HL-60/S4 treated with phorbol 12-myristate 13-acetate at 8.2 ng/mL for 4 days and 3 days (cell line): ENCODE results near the gene SLX9.
"Not testable (repeated sequence)": the region's sequence is repeated elsewhere in the genome, so short reads cannot be mapped to it uniquely, and the experiment has no call there.

Source experiments
- in situ Hi-C: fragments of 300-500 bp; cut with MboI; formaldehyde crosslinking; loops from 2 replicates; pipeline ENCODE4 v1.15.0; 2022; ENCODE audit warnings: low sequenced_read_pairs

Gene SLX9

GRCh38 chr21:44928500-44929241 is 11.2 kb upstream of the SLX9 start:
- in situ Hi-C loops, result not testable (repeated sequence)

GRCh38 chr21:44929242-44929798 is 10.5 kb upstream of the SLX9 start:
- in situ Hi-C loops, result no loop called here

GRCh38 chr21:44929799-44930542 is 9.9 kb upstream of the SLX9 start:
- in situ Hi-C loops, result no loop called here

GRCh38 chr21:44930543-44930981 is 9.3 kb upstream of the SLX9 start:
- in situ Hi-C loops, result no loop called here

- in situ Hi-C loops, result no loop called here
Measured at GRCh38 chr21:44931137-44931500, 8.7 kb upstream of the SLX9 start.

- in situ Hi-C loops, result no loop called here
Measured at GRCh38 chr21:44931501-44932407, 8.1 kb upstream of the SLX9 start.

GRCh38 chr21:44932408-44933181 is 7.2 kb upstream of the SLX9 start:
- in situ Hi-C loops, result no loop called here

GRCh38 chr21:44933199-44933917 is 6.5 kb upstream of the SLX9 start:
- in situ Hi-C loops, result no loop called here

- in situ Hi-C loops, result no loop called here
Measured at GRCh38 chr21:44933918-44934260, 5.9 kb upstream of the SLX9 start.

GRCh38 chr21:44934276-44934675 is 5.6 kb upstream of the SLX9 start:
- in situ Hi-C loops, result no loop called here

GRCh38 chr21:44934797-44935532 is 4.9 kb upstream of the SLX9 start:
- in situ Hi-C loops, result no loop called here

GRCh38 chr21:44935533-44935927 is 4.3 kb upstream of the SLX9 start:
- in situ Hi-C loops, result no loop called here

GRCh38 chr21:44938772-44939531 is 877 bp upstream of the SLX9 start:
- in situ Hi-C loops, result no loop called here

GRCh38 chr21:44940116-44940631 is 345 bp downstream of the SLX9 start:
- in situ Hi-C loops, result no loop called here

- in situ Hi-C loops, result no loop called here
Measured at GRCh38 chr21:44941567-44941966, 1.7 kb downstream of the SLX9 start.

GRCh38 chr21:44942566-44942965 is 2.7 kb downstream of the SLX9 start:
- in situ Hi-C loops, result no loop called here

- in situ Hi-C loops, result no loop called here
Measured at GRCh38 chr21:44943005-44943685, 3.3 kb downstream of the SLX9 start.
